GM12878 (cell line): ENCODE data around the gene MSL1. TPM values are rescaled to one million over a fixed set of nuclear protein-coding genes. Genes with fewer than 3 reads are reported as not detected.

Source experiments
- ATAC-seq: fragments of 200-7000 bp; cut with Tn5 transposase; 3 replicates; pipeline ENCODE4 v1.9.1; 2020; ENCODE audit warnings: mild to moderate bottlenecking, moderate library complexity
- BruUV-seq: library from RNA; stranded (reverse); fragments of 400-500 nt; replicated peaks from 2 replicates; lab custom pipeline; 2021; lab: Mats Ljungman, UMichigan
- CTCF ChIA-PET: fragments of 300-600 bp; sonication (Branson Sonifier 250); formaldehyde crosslinking; extraction: SDS; loops from one replicate; lab custom pipeline; 2021; ENCODE audit warnings: inconsistent platforms; lab: Yijun Ruan, JAX
- POLR2A ChIA-PET: fragments of 350-600 bp; formaldehyde crosslinking; extraction: SDS; loops from one replicate; lab custom pipeline; 2021; ENCODE audit warnings: inconsistent platforms; lab: Charles Lee
- RAD21 ChIA-PET: fragments of 300-600 bp; sonication (Branson Sonifier 250); formaldehyde crosslinking; loops from one replicate; lab custom pipeline; 2023; ENCODE audit warnings: antibody characterized with exemption; ENCODE audit not compliant: unreplicated experiment; lab: Charles Lee
- SMC1A ChIA-PET: fragments of 300-600 bp; sonication (Branson Sonifier 250); formaldehyde crosslinking; loops from one replicate; lab custom pipeline; 2023; ENCODE audit not compliant: unreplicated experiment, uncharacterized antibody; lab: Charles Lee
- DNase-seq: peaks from one replicate; pipeline ENCODE4 v3.0.0-alpha.2; 2011; ENCODE audit warnings: low read depth, low spot score
- FAIRE-seq: peaks from 3 replicates; lab custom pipeline; 2011; peaks lifted over from hg19 to GRCh38; lab: Jason Lieb, UNC
- H2AFZ ChIP-seq: 2 replicates; pipeline ENCODE4 v1.6.0; 2011; ENCODE audit warnings: low read depth, low read length, control low read depth; ENCODE audit not compliant: control insufficient read depth
- H3K27ac ChIP-seq: 2 replicates; pipeline ENCODE4 v1.5.1; 2011; ENCODE audit warnings: control low read depth; ENCODE audit not compliant: control insufficient read depth, insufficient read depth
- H3K27me3 ChIP-seq, 2 experiments: replicated peaks in 1 of 2; 2 replicates each; pipeline versions ENCODE4 v1.6.0 to v1.6.1; 2011; ENCODE audit warnings: low read length in 1 of 2; ENCODE audit not compliant: control insufficient read depth in 2 of 2, insufficient read depth in 2 of 2
- H3K36me3 ChIP-seq, 2 experiments: 2 replicates each; pipeline ENCODE4 v1.5.1; 2011; ENCODE audit warnings: low read length in 1 of 2; ENCODE audit not compliant: control insufficient read depth in 2 of 2, insufficient read depth in 2 of 2
- H3K4me1 ChIP-seq: 2 replicates; pipeline ENCODE4 v1.6.1; 2011; ENCODE audit warnings: mild to moderate bottlenecking, low read length, moderate library complexity, mixed read lengths; ENCODE audit not compliant: control insufficient read depth, insufficient read depth
- H3K4me2 ChIP-seq: 2 replicates; pipeline ENCODE4 v1.6.0; 2011; ENCODE audit warnings: control low read depth; ENCODE audit not compliant: control insufficient read depth, insufficient read depth
- H3K4me3 ChIP-seq: fragments of 200-600 bp; sonication (generic); 2 replicates; pipeline ENCODE4 v1.5.1; 2016
- H3K79me2 ChIP-seq: 2 replicates; pipeline ENCODE4 v1.6.0; 2011; ENCODE audit warnings: low read length; ENCODE audit not compliant: control insufficient read depth, insufficient read depth
- H3K9ac ChIP-seq: 2 replicates; pipeline ENCODE4 v1.8.0; 2011; ENCODE audit warnings: low read length, control low read depth, mixed read lengths; ENCODE audit not compliant: control insufficient read depth, insufficient read depth
- H3K9me3 ChIP-seq: replicated peaks from 3 replicates; pipeline ENCODE4 v1.5.1; 2011; ENCODE audit warnings: mild to moderate bottlenecking, low read length; ENCODE audit not compliant: control insufficient read depth, insufficient read depth
- H4K20me1 ChIP-seq: 2 replicates; pipeline ENCODE4 v1.6.0; 2011; ENCODE audit not compliant: control insufficient read depth, insufficient read depth
- ATF2 ChIP-seq: IDR thresholded peaks from 2 replicates; pipeline ENCODE4 v1.6.1; 2012; ENCODE audit warnings: low read length, inconsistent platforms
- EZH2 ChIP-seq: IDR thresholded peaks from 2 replicates; pipeline ENCODE4 v1.6.1; 2012; ENCODE audit warnings: low read depth, mild to moderate bottlenecking, control low read depth, inconsistent platforms, low read length, borderline replicate concordance; ENCODE audit not compliant: control insufficient read depth
- FOS ChIP-seq: IDR thresholded peaks from 3 replicates; pipeline ENCODE4 v1.6.1; 2011; ENCODE audit warnings: borderline replicate concordance; ENCODE audit not compliant: insufficient read length; ENCODE audit errors: extremely low read depth
- NR2C1 ChIP-seq: fragments of 450-650 bp; IDR thresholded peaks from 2 replicates; pipeline ENCODE4 v1.6.1; 2017; ENCODE audit warnings: antibody characterized with exemption, mild to moderate bottlenecking, moderate library complexity
- YY1 ChIP-seq: IDR thresholded peaks from 2 replicates; pipeline ENCODE4 v1.6.1; 2011; ENCODE audit warnings: low read depth, mild to moderate bottlenecking, low read length
- WGBS: methylation state at CpG from one replicate; pipeline ENCODE4 v1.1.6; 2016; ENCODE audit warnings: low lambda C conversion rate; ENCODE audit not compliant: insufficient replicate concordance, insufficient coverage; ENCODE audit errors: missing lambda C conversion rate; 5-methylcytosine and 5-hydroxymethylcytosine counted together
- in situ Hi-C: fragments of 300-500 bp; cut with MboI; formaldehyde crosslinking; loops from 9 replicates; pipeline ENCODE4 v1.14.3; 2018; ENCODE audit warnings: mixed read lengths
- intact Hi-C: fragments of 100-400 bp; cut with micrococcal nuclease; formaldehyde crosslinking; loops from one replicate; pipeline ENCODE4 v1.14.2; 2022; ENCODE audit not compliant: unreplicated experiment
- polyA plus RNA-seq, 11 experiments: library from polyadenylated mRNA; depleted of rRNA in 4 of 11; unstranded in 6 of 11; stranded (reverse) in 5 of 11; fragments of >200 nt; fragmentation: Nextera tagmentation in 4 of 11; fragmentation: Illumina TruSeq in 1 of 11; extraction: Ambion mirVana in 4 of 11; extraction: Trizol in 1 of 11; gene quantifications; 1 replicate in 1 of 11; 2 replicates in 10 of 11; pipeline versions ENCODE4 v1.2.1 to v1.2.3, GENCODE V29; 2011 to 2016; ENCODE audit warnings: inconsistent platforms in 2 of 11, missing spikeins in 2 of 11, low read depth in 1 of 11
- total RNA-seq, 4 experiments: library from RNA; depleted of rRNA in 3 of 4; stranded (reverse); fragments of >200 nt in 3 of 4; fragmentation: Illumina TruSeq in 1 of 4; extraction: Trizol in 1 of 4; gene quantifications; 2 replicates each; pipeline versions ENCODE4 v1.2.1 to v1.2.3, GENCODE V29; 2013 to 2021

Gene MSL1
- total and polyA plus RNA-seq, 10 of the 15 experiments (the other 5 are each of a cell fraction or from before 2014, with no cell fraction given): 6.1 to 95.2 (median 51.8) TPM

- TF ChIP-seq FOS (no peak), ATF2 (no peak), YY1 (no peak)
- TF ChIP-seq, all 136 proteins: peak for 0
These were observed 9.5 kb upstream of the MSL1 start (continued) for GRCh38 chr17:40112191-40112711.

- H3K36me3 ChIP-seq: no peaks in the 10 kb centered on the region
- POLR2A ChIA-PET: interaction anchor here (0.5 to 5.8 kb wide), 23 partner anchors 8 to 295 kb away, joined by 3 to 52 read pairs (median 5); partner anchors contain the start of genes CASC3, CDC6, CSF3 and MSL1
- 65% methylated on average over 4 of the region's 4 CpGs for WGBS
- CTCF ChIA-PET: interaction anchor here (1.0 to 7.9 kb wide), 54 partner anchors 12 to 490 kb away, joined by 3 to 367 read pairs (median 8); partner anchors contain the start of genes CASC3, CDC6, CSF3 and MED24
- ATAC-seq: no peak
- H3K27ac ChIP-seq: no peak overlapping the region; the same call in 1 of the 2 replicates
- in situ Hi-C loops (loop anchor here (5.0 kb wide), 2 partner anchors 55 to 175 kb away; partner anchors contain the start of gene CDC6), intact Hi-C loops (loop anchor here (1.0 to 5.0 kb wide), 4 partner anchors 12 to 180 kb away; partner anchors contain the start of gene NR1D1)
- H3K79me2 ChIP-seq: no peaks in the 10 kb centered on the region
- no peaks in the 10 kb centered on the region for H3K27me3 ChIP-seq
- no peaks in the 10 kb centered on the region for H3K9me3 ChIP-seq
- no peak for FAIRE-seq
- H3K4me2 ChIP-seq: peak overlapping the region; percentile 87; the same call in 1 of the 2 replicates
- TF ChIP-seq NR2C1: no peak
- no peak for TF ChIP-seq EZH2
- H3K4me3 ChIP-seq: no peak overlapping the region
- RAD21 ChIA-PET: interaction anchor here (0.7 to 7.0 kb wide), 47 partner anchors 8 to 420 kb away, joined by 3 to 246 read pairs (median 7); partner anchors contain the start of genes CASC3, CSF3, MED24 and MSL1
- BruUV-seq: no TSS peak
- H2AFZ ChIP-seq: peak overlapping the region; percentile 66
- no peak overlapping the region for H3K9ac ChIP-seq
- SMC1A ChIA-PET: interaction anchor here (0.7 to 8.0 kb wide), 52 partner anchors 10 to 419 kb away, joined by 3 to 177 read pairs (median 5); partner anchors contain the start of genes CASC3, CDC6, CSF3 and MED24
- H3K4me1 ChIP-seq: peaks cover 34% of the 10 kb centered on the region
- H4K20me1 ChIP-seq: no peaks in the 10 kb centered on the region
- no peak for DNase-seq
These were observed 9.1 kb upstream of the MSL1 start for GRCh38 chr17:40112718-40113109.
